ENCODE data around the gene TMEM176B.
A peak's percentile ranks its signal among the peaks of the same experiment; 100 is the strongest.

Gene TMEM176B

GRCh38 chr7:150799741-150800580 is at the start of gene TMEM176B:
TMEM176B (minus strand) TSS chr7:150800364; CDS start chr7:150796569, 3,795 bp downstream.
- TF ChIP-seq CTCF (IDR thresholded peaks at IDR 0.05), result no peak
- H3K36me3 ChIP-seq, result peaks cover 0 to 5% (median 0%) of the 10 kb centered on the region in 3 donors
- peaks cover 0 to 46% of the 10 kb centered on the region in 2 donors for H3K27me3 ChIP-seq
- H3K4me3 ChIP-seq, result peak within 1 kb of the TSS; percentile 37 to 48
- DNase-seq, result no peak
- intact Hi-C loops (cut with DNase I; ENCODE audit: low total_unique reads), result no loop called here
- H3K27ac ChIP-seq, result no peak within 1 kb of the TSS
- H3K4me1 ChIP-seq, result peaks cover 0 to 19% (median 4%) of the 10 kb centered on the region in 4 donors
- peaks cover 0 to 2% (median 0%) of the 10 kb centered on the region in 3 donors for H3K9me3 ChIP-seq

- no peak for TF ChIP-seq CTCF (IDR thresholded peaks at IDR 0.05)
These were observed 49.1 kb upstream of the TMEM176B start for GRCh38 chr7:150849204-150849775.

GRCh38 chr7:150848561-150849115 is 48.5 kb upstream of the TMEM176B start:
- intact Hi-C loops (cut with DNase I; ENCODE audit: low total_unique reads), result no loop called here
- no peak overlapping the region for H3K4me3 ChIP-seq
- H3K27ac ChIP-seq, result no peak overlapping the region
- H3K4me1 ChIP-seq, result no peaks in the 10 kb centered on the region
- no peak for TF ChIP-seq CTCF (IDR thresholded peaks at IDR 0.05)
- no peaks in the 10 kb centered on the region for H3K9me3 ChIP-seq
- peaks cover 0 to 10% of the 10 kb centered on the region in 2 donors for H3K27me3 ChIP-seq
- no peaks in the 10 kb centered on the region for H3K36me3 ChIP-seq
- DNase-seq, result no peak

More at GRCh38 chr7:150849204-150849775, 49.1 kb upstream of the TMEM176B start:
- no peaks in the 10 kb centered on the region for H3K4me1 ChIP-seq
- H3K27ac ChIP-seq, result no peak overlapping the region
- peaks cover 0 to 15% of the 10 kb centered on the region in 2 donors for H3K27me3 ChIP-seq
- DNase-seq, result no peak
- no peak overlapping the region for H3K4me3 ChIP-seq
- H3K9me3 ChIP-seq, result no peaks in the 10 kb centered on the region
- intact Hi-C loops (cut with DNase I; ENCODE audit: low total_unique reads), result no loop called here
- H3K36me3 ChIP-seq, result no peaks in the 10 kb centered on the region

GRCh38 chr7:150848111-150848510 is 47.9 kb upstream of the TMEM176B start:
- intact Hi-C loops (cut with DNase I; ENCODE audit: low total_unique reads), result no loop called here
- Histone ChIP-seq H3K27ac (no peak overlapping the region), H3K27me3 (peaks cover 0 to 10% of the 10 kb centered on the region in 2 donors), H3K9me3 (no peaks in the 10 kb centered on the region), H3K4me3 (no peak overlapping the region), H3K36me3 (no peaks in the 10 kb centered on the region), H3K4me1 (no peaks in the 10 kb centered on the region)
- no peak for TF ChIP-seq CTCF (IDR thresholded peaks at IDR 0.05)
- DNase-seq, result no peak

GRCh38 chr7:150847536-150847935 is 47.4 kb upstream of the TMEM176B start:
- peaks cover 0 to 8% of the 10 kb centered on the region in 2 donors for H3K27me3 ChIP-seq
- no peak overlapping the region for H3K4me3 ChIP-seq
- TF ChIP-seq CTCF (IDR thresholded peaks at IDR 0.05), result no peak
- no peaks in the 10 kb centered on the region for H3K36me3 ChIP-seq
- intact Hi-C loops (cut with DNase I; ENCODE audit: low total_unique reads), result no loop called here
- H3K27ac ChIP-seq, result no peak overlapping the region
- no peak for DNase-seq
- no peaks in the 10 kb centered on the region for H3K9me3 ChIP-seq
- no peaks in the 10 kb centered on the region for H3K4me1 ChIP-seq
